Activated CD8-positive, alpha-beta memory T cell treated with anti-CD3 and anti-CD28 coated beads, Interleukin-2, amount 50 U/mL, for 24 hours (primary cell): Measurements from ENCODE around the gene VSNL1.

ENCODE experiments used
- DNase-seq: peaks from one replicate; pipeline ENCODE4 v3.0.0-alpha.2; 2020; ENCODE audit errors: extremely low read depth

Gene VSNL1

GRCh38 chr2:17540093-17540812 is at the start of gene VSNL1:
Gene VSNL1 (plus strand): TSS chr2:17540696. CDS start chr2:17592075, 51,379 bp downstream.
- DNase-seq = no peak

GRCh38 chr2:17495590-17495989 is 44.9 kb upstream of the VSNL1 start:
- DNase-seq = no peak

- no peak for DNase-seq
These were observed 42.8 kb upstream of the VSNL1 start for GRCh38 chr2:17497718-17498117.

- no peak for DNase-seq
These were observed 33.5 kb upstream of the VSNL1 start for GRCh38 chr2:17506736-17507616.

GRCh38 chr2:17515652-17516051 is 24.8 kb upstream of the VSNL1 start:
- no peak for DNase-seq

GRCh38 chr2:17517481-17518211 is 22.9 kb upstream of the VSNL1 start:
- DNase-seq = no peak

GRCh38 chr2:17518212-17519154 is 22.0 kb upstream of the VSNL1 start, which contains the start of gene RAD51AP2:
Gene RAD51AP2 (minus strand): TSS chr2:17518440. CDS start chr2:17518415, 25 bp downstream.
- DNase-seq = no peak

- no peak for DNase-seq
These were observed 21.0 kb upstream of the VSNL1 start for GRCh38 chr2:17519486-17519885.

- no peak for DNase-seq
These were observed 19.7 kb upstream of the VSNL1 start for GRCh38 chr2:17520761-17521160.

- no peak for DNase-seq
These were observed 18.9 kb upstream of the VSNL1 start for GRCh38 chr2:17521621-17522020.

GRCh38 chr2:17522303-17522702 is 18.2 kb upstream of the VSNL1 start:
- DNase-seq = no peak

- DNase-seq = no peak
These were observed 10.7 kb upstream of the VSNL1 start for GRCh38 chr2:17529771-17530170.

- no peak for DNase-seq
These were observed 7.0 kb upstream of the VSNL1 start for GRCh38 chr2:17533546-17533945.

GRCh38 chr2:17536416-17536815 is 4.1 kb upstream of the VSNL1 start:
- DNase-seq = no peak

- DNase-seq = no peak
These were observed 2.3 kb upstream of the VSNL1 start for GRCh38 chr2:17538022-17538843.

GRCh38 chr2:17538844-17539554 is 1.5 kb upstream of the VSNL1 start:
- no peak for DNase-seq

- DNase-seq = no peak
These were observed 844 bp upstream of the VSNL1 start for GRCh38 chr2:17539611-17540092.

- no peak for DNase-seq
These were observed 476 bp downstream of the VSNL1 start for GRCh38 chr2:17540813-17541530.

GRCh38 chr2:17541531-17541950 is 1.0 kb downstream of the VSNL1 start:
- DNase-seq = no peak
